OCI-LY1 (cell line): ENCODE data around the gene LRIG1.

ENCODE experiments used
- H2AFZ ChIP-seq: fragments of 200-600 bp; sonication (generic), shearing (Covaris generic); 2 replicates; pipeline ENCODE4 v1.6.0; 2014; ENCODE audit warnings: antibody characterized with exemption, mild to moderate bottlenecking, low read length
- H3F3A ChIP-seq: fragments of 200-600 bp; sonication (generic), shearing (Covaris generic); 2 replicates; pipeline ENCODE4 v1.6.0; 2014; ENCODE audit warnings: mild to moderate bottlenecking, antibody characterized with exemption, low read length, moderate library complexity; ENCODE audit not compliant: insufficient read depth
- H3K27ac ChIP-seq: fragments of 200-600 bp; sonication (generic); 2 replicates; pipeline ENCODE4 v1.5.1; 2014; ENCODE audit warnings: low read length, mixed run types, mild to moderate bottlenecking, low read depth; ENCODE audit not compliant: poor library complexity, severe bottlenecking
- H3K27me3 ChIP-seq: fragments of 200-600 bp; sonication (generic); 2 replicates; pipeline ENCODE4 v1.6.0; 2014; ENCODE audit warnings: antibody characterized with exemption, mild to moderate bottlenecking, low read length, moderate library complexity; ENCODE audit not compliant: insufficient read depth
- H3K36me3 ChIP-seq: fragments of 200-600 bp; sonication (generic); 2 replicates; pipeline ENCODE4 v1.6.1; 2014; ENCODE audit warnings: mild to moderate bottlenecking, antibody characterized with exemption, low read length, moderate library complexity, mixed read lengths; ENCODE audit not compliant: insufficient read depth
- H3K4me1 ChIP-seq: fragments of 200-600 bp; sonication (generic); 2 replicates; pipeline ENCODE4 v1.5.1; 2014; ENCODE audit warnings: mild to moderate bottlenecking, low read length, moderate library complexity; ENCODE audit not compliant: insufficient read depth, severe bottlenecking
- H3K4me2 ChIP-seq: fragments of 200-600 bp; sonication (generic), shearing (Covaris generic); 2 replicates; pipeline ENCODE4 v1.6.1; 2014; ENCODE audit warnings: low read length
- H3K4me3 ChIP-seq: fragments of 200-600 bp; sonication (generic); 2 replicates; pipeline ENCODE4 v1.5.1; 2014; ENCODE audit warnings: low read length, low read depth, mild to moderate bottlenecking, mixed read lengths; ENCODE audit not compliant: poor library complexity, severe bottlenecking
- H3K79me2 ChIP-seq: fragments of 200-600 bp; shearing (Covaris generic); 2 replicates; pipeline ENCODE4 v1.6.1; 2016; ENCODE audit warnings: mixed run types, low read length, mixed read lengths; ENCODE audit not compliant: insufficient read depth
- H3K9ac ChIP-seq: fragments of 200-600 bp; sonication (generic), shearing (Covaris generic); 2 replicates; pipeline ENCODE4 v1.6.1; 2014; ENCODE audit warnings: mild to moderate bottlenecking, low read length, mixed read lengths
- H3K9me2 ChIP-seq: fragments of 200-600 bp; sonication (generic), shearing (Covaris generic); 2 replicates; pipeline ENCODE4 v1.6.1; 2014; ENCODE audit warnings: low read depth, mild to moderate bottlenecking, low read length, mixed read lengths
- H3K9me3 ChIP-seq: fragments of 200-600 bp; shearing (Covaris generic); 2 replicates; pipeline ENCODE4 v1.6.1; 2014; ENCODE audit warnings: low read length, mixed read lengths
- H4K20me1 ChIP-seq: fragments of 200-600 bp; sonication (generic), shearing (Covaris generic); 2 replicates; pipeline ENCODE4 v1.6.0; 2016; ENCODE audit warnings: mild to moderate bottlenecking, low read length; ENCODE audit not compliant: insufficient read depth
- EZH2 ChIP-seq: fragments of 200-600 bp; sonication (generic), shearing (Covaris generic); IDR thresholded peaks from 2 replicates; pipeline ENCODE4 v1.8.0; 2017; ENCODE audit warnings: borderline replicate concordance, mixed run types, mild to moderate bottlenecking, antibody characterized with exemption, low read length, moderate library complexity, mixed read lengths
- TF ChIP-seq, protein P1 (sequence below): fragments of 200-600 bp; sonication (generic), shearing (Covaris generic); IDR thresholded peaks from 2 replicates; pipeline ENCODE4 v1.5.1; 2017; ENCODE audit warnings: mild to moderate bottlenecking, antibody characterized with exemption, low read length, moderate library complexity, mixed read lengths

Gene LRIG1

DNA sequence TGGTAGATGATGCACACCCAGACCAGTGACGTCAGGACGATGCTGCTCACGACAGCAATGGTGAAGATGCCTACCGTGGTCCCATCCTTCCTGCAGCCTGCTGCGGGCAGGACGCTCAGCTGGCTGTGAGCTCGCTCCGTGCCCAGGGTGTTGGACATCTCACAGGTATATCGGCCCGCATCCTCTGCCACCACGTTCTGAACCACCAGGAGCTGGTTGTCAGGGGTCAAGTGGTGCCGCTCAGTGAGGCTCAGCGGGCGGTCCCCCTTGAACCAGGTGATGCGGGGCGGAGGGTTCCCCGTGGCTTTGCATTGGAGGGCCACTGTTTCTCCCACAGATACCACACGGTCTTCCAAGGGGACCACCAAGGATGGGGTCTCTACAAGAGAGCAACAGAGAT is 117.8 kb downstream of the LRIG1 start:
- Histone ChIP-seq H3K4me3 (no peak overlapping the region), H3K9me3 (peaks cover 6% of the 10 kb centered on the region; the same call in 1 of the 2 replicates), H3K27me3 (no peaks in the 10 kb centered on the region), H3K79me2 (no peaks in the 10 kb centered on the region), H3K4me2 (no peak overlapping the region), H4K20me1 (no peaks in the 10 kb centered on the region), H3K27ac (no peak overlapping the region), H3K36me3 (peaks cover 62% of the 10 kb centered on the region), H3F3A (no peaks in the 10 kb centered on the region), H3K9ac (no peak overlapping the region), H3K4me1 (peaks cover 17% of the 10 kb centered on the region), H2AFZ (no peak overlapping the region), H3K9me2 (no peaks in the 10 kb centered on the region)
- TF ChIP-seq, protein P1, sequence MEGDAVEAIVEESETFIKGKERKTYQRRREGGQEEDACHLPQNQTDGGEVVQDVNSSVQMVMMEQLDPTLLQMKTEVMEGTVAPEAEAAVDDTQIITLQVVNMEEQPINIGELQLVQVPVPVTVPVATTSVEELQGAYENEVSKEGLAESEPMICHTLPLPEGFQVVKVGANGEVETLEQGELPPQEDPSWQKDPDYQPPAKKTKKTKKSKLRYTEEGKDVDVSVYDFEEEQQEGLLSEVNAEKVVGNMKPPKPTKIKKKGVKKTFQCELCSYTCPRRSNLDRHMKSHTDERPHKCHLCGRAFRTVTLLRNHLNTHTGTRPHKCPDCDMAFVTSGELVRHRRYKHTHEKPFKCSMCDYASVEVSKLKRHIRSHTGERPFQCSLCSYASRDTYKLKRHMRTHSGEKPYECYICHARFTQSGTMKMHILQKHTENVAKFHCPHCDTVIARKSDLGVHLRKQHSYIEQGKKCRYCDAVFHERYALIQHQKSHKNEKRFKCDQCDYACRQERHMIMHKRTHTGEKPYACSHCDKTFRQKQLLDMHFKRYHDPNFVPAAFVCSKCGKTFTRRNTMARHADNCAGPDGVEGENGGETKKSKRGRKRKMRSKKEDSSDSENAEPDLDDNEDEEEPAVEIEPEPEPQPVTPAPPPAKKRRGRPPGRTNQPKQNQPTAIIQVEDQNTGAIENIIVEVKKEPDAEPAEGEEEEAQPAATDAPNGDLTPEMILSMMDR, result no peak
- no peak for TF ChIP-seq EZH2

DNA sequence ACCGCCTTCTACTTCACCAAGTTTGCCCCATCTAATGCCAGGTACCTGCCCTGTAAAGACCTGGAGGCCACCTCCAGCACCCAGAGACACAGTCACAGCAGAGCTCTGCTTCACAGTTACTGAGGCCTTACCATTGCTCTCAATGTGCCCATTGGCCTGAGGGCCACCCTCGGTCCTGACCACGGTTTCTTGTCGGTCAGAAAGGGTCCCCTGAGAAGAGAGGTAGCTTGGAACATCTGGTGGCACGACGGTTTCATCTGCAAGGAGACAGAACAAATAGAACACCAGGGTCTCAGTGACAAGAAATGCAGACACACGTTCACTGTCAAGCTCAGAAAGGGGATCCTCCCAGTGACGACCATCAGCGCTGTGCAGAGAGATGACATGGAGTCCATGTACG is 118.7 kb downstream of the LRIG1 start:
- Histone ChIP-seq H3K9ac (no peak overlapping the region), H3K4me2 (no peak overlapping the region), H2AFZ (no peak overlapping the region), H3K27ac (no peak overlapping the region), H3K9me3 (peaks cover 6% of the 10 kb centered on the region; the same call in 1 of the 2 replicates), H4K20me1 (no peaks in the 10 kb centered on the region), H3F3A (no peaks in the 10 kb centered on the region), H3K36me3 (peaks cover 67% of the 10 kb centered on the region), H3K27me3 (no peaks in the 10 kb centered on the region), H3K79me2 (no peaks in the 10 kb centered on the region), H3K4me3 (no peak overlapping the region), H3K4me1 (peaks cover 14% of the 10 kb centered on the region), H3K9me2 (no peaks in the 10 kb centered on the region)
- TF ChIP-seq, protein P1, result no peak
- no peak for TF ChIP-seq EZH2

- H3K4me3 ChIP-seq, result no peak overlapping the region
- peaks cover 67% of the 10 kb centered on the region for H3K36me3 ChIP-seq
- H3K4me1 ChIP-seq, result peaks cover 9% of the 10 kb centered on the region
- no peak overlapping the region for H3K9ac ChIP-seq
- peaks cover 6% of the 10 kb centered on the region; the same call in 1 of the 2 replicates for H3K9me3 ChIP-seq
- no peak overlapping the region for H3K27ac ChIP-seq
- H3K9me2 ChIP-seq, result no peaks in the 10 kb centered on the region
- no peaks in the 10 kb centered on the region for H4K20me1 ChIP-seq
- no peaks in the 10 kb centered on the region for H3K27me3 ChIP-seq
- no peak overlapping the region for H2AFZ ChIP-seq
- no peaks in the 10 kb centered on the region for H3K79me2 ChIP-seq
- H3K4me2 ChIP-seq, result no peak overlapping the region
- no peaks in the 10 kb centered on the region for H3F3A ChIP-seq
- TF ChIP-seq EZH2, result no peak
- TF ChIP-seq, protein P1, result no peak
Observed at GRCh38 chr3:66381626-66382025, 119.2 kb downstream of the LRIG1 start.
